CD1c-positive myeloid dendritic cell (primary cell): ENCODE results near the gene LRP1-AS.

Experiments
- DNase-seq: peaks from one replicate; pipeline ENCODE4 v3.0.0-alpha.2; 2016; ENCODE audit errors: extremely low spot score

Gene LRP1-AS

DNA sequence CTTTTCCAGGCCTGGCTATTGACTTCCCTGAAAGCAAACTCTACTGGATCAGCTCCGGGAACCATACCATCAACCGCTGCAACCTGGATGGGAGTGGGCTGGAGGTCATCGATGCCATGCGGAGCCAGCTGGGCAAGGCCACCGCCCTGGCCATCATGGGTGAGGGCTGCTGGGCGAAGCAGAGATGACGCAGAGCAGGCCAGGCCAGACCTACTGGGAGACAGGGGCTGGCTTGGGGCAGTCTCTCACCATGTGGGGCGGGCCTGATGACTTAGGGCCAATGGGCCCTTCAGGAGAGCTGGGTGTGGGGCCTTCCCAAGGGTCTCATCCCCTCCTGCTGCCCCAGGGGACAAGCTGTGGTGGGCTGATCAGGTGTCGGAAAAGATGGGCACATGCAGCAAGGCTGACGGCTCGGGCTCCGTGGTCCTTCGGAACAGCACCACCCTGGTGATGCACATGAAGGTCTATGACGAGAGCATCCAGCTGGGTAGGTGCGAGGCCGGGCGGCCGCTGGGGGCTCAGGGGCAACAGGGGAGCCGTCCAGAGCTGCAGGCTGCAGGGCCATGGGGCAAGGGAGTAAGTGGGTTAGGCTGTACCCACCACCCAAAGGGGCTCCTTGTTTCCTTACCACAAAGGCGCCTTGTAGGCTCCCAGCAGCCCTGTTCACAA is 33.0 kb upstream of the LRP1-AS start:
- DNase-seq = no peak

DNA sequence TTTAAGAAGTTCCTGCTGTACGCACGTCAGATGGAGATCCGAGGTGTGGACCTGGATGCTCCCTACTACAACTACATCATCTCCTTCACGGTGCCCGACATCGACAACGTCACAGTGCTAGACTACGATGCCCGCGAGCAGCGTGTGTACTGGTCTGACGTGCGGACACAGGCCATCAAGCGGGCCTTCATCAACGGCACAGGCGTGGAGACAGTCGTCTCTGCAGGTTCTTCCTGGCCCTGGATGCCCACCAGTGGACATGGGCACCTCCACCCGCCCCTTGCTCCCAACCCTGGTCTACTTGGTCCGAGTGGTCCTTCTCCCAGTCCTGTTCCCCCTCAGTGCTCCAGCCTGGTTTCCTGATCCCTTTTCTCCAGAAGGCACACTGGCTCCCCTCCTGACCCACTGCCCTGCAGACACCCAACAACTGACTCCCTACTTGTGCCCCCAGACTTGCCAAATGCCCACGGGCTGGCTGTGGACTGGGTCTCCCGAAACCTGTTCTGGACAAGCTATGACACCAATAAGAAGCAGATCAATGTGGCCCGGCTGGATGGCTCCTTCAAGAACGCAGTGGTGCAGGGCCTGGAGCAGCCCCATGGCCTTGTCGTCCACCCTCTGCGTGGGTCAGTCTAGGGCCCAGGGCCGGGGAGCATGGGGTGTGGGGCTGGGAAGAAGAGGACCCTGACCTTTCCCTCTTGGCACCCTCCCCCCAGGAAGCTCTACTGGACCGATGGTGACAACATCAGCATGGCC is 32.1 kb upstream of the LRP1-AS start:
- no peak for DNase-seq

GRCh38 chr12:57178213-57178612 is 30.8 kb upstream of the LRP1-AS start:
- no peak for DNase-seq

GRCh38 chr12:57177354-57177753 is 29.9 kb upstream of the LRP1-AS start:
- no peak for DNase-seq

GRCh38 chr12:57176846-57177245 is 29.4 kb upstream of the LRP1-AS start:
- DNase-seq = no peak

DNA sequence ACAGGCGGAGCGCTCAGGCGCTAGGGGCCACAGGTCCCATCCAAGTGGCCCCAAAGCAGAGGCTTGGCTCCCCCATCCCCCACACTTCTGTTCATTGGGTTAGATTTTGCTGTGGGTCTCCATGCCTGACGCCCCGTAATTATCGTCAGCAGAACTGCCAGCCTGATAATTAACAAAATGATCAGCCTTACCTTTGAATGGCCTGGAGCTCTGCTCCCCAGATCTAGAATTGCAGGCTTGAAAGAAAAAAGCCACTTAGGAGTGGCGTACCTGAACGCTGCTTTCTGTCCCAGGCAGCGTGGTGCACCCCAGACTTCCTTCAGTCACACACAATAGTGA is 28.7 kb upstream of the LRP1-AS start:
- no peak for DNase-seq

DNA sequence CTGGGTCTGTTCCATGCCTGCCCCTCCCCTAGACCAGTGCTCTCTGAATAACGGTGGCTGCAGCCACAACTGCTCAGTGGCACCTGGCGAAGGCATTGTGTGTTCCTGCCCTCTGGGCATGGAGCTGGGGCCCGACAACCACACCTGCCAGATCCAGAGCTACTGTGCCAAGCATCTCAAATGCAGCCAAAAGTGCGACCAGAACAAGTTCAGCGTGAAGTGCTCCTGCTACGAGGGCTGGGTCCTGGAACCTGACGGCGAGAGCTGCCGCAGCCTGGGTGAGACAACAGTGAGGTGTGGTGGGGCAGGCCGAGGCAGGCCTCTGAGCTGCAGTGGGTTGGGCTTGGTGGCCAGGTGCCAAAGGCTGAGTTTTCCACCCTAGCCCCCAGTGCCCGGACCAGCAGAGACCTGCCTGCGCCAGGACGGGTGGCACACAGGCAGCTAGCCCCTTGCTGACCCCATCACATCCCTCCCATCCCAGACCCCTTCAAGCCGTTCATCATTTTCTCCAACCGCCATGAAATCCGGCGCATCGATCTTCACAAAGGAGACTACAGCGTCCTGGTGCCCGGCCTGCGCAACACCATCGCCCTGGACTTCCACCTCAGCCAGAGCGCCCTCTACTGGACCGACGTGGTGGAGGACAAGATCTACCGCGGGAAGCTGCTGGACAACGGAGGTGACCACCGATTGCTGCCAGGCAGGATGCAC is 28.2 kb upstream of the LRP1-AS start:
- peak; percentile 76 for DNase-seq

DNA sequence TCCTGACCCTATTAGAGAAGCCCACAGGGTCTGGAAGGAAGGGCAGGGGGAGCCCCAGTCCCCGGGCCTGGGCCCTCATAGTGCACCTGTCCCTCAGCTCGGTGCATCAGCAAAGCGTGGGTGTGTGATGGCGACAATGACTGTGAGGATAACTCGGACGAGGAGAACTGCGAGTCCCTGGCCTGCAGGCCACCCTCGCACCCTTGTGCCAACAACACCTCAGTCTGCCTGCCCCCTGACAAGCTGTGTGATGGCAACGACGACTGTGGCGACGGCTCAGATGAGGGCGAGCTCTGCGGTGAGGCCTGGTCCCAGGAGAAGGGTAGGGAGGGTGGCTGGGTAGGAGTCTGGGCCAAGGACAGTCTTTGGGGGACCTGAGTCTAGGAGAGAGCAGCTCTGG is 26.3 kb upstream of the LRP1-AS start:
- DNase-seq = no peak

DNA sequence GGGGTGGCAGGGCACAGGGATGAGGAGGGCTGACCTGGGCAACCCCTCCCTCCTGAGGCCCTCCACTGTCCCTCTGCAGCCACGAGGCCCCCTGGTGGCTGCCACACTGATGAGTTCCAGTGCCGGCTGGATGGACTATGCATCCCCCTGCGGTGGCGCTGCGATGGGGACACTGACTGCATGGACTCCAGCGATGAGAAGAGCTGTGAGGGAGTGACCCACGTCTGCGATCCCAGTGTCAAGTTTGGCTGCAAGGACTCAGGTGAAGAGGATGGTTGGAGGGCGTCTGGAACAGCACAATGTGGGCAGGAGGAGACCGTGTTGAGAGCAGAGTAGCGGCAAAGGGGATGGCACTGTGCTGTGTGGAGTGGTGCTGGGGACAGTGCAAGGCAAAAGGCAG is 25.7 kb upstream of the LRP1-AS start:
- DNase-seq = peak; percentile 23

GRCh38 chr12:57171668-57172067 is 24.2 kb upstream of the LRP1-AS start:
- no peak for DNase-seq

DNA sequence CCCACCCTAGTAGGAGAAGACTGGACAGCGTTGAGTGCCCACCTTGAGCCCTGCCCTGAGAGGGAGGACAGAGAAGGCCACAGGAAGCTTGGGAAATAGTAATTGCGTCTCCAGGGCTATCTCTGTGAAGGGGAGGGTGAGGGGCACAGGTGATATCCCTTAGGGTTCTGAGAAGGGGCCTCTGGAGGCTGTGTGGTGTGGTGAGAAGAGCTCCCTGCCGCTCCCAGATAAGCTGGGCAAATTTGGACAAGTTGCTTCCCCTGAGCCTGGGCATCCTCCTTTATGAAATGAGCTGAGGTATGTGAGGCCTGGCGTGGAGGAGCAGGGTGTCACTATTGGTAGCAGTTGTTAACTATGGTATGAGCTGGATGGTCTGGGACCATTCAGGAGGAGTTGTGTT is 23.5 kb upstream of the LRP1-AS start:
- no peak for DNase-seq

DNA sequence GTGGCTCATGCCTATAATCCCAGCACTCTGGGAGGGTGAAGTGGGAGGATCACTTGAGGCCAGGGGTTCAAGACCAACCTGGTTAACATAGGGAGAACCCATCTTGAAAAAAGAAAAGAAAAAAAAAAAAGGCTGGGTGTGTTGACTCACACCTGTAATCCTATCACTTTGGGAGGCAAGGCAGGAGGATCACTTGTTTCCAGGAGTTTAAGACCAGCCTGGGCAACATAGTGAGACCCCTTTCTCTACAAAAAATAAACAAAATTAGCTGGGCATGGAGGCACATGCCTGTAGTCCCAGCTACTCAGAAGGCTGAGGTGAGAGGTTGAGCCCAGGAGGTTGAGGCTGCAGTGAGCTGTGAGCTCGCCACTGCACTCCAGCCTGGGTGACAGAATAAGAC is 23.0 kb upstream of the LRP1-AS start:
- no peak for DNase-seq

DNA sequence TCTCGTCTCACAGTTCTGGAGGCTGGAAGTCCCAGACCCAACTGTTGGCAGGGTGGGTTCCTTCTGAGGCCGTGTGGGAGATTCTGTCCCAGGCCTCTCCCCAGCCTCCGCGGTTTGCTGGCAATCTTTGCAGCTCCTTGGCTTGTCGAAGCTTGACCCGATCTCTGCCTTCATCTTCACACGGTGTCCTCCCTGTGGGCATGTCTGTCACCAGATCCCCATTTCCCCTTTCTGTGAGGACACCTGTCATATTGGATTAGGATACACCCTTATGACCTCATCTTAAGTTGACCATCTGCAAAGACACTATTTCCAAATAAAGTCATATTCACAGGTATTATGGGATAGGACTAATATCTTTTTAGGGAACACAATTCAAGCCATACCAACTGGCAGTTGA is 22.6 kb upstream of the LRP1-AS start:
- no peak for DNase-seq

DNA sequence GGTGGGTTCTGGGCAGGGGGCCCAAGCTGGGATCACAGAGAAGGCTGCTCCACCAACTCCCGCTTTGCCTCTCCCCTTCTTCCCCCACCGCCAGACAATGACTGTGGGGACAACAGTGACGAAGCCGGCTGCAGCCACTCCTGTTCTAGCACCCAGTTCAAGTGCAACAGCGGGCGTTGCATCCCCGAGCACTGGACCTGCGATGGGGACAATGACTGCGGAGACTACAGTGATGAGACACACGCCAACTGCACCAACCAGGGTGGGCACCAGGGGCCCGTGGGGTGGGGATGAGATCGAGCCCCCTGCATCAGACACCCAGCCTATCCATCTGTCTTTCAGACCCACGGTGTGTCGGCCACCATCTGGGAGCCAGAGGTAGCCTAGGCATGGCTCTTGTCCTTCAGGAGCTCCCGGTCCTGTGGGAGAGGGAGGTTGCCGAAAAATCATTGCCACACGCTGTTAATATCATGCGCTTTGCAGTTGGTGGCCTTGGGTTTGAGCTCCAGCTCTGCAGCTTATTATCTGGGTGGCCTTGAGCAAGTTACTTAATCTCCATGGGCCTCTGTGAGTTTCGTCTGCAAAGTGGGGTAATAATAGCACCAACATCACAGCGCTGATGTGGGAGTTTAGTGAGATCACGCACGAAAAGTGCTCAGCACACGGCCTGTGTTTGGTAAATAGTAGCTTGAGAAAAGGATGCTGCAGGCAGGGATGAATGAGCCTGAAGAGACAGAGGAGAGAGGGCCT is 21.8 kb upstream of the LRP1-AS start:
- no peak for DNase-seq

DNA sequence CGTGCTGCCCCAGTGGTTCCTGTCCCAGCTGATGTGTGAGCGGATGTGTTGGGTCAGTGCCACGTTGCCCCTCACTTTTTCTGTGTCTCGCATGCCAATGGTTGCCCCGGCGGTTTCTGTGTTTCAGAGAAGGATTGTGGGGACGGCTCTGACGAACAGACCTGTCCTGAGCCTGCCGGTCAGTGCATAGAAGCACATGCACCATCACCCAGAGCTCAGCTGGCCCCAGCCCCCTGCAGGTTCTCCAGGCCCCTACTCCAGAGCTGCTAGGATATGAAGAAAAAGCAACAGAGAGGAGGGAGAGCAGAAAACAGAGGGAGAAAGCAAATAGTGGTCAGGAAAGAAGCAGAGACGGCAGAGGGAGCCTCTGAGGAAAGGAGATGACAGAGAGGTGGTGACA is 20.6 kb upstream of the LRP1-AS start:
- DNase-seq = no peak

GRCh38 chr12:57166971-57167371 is 19.6 kb upstream of the LRP1-AS start:
- DNase-seq = no peak

DNA sequence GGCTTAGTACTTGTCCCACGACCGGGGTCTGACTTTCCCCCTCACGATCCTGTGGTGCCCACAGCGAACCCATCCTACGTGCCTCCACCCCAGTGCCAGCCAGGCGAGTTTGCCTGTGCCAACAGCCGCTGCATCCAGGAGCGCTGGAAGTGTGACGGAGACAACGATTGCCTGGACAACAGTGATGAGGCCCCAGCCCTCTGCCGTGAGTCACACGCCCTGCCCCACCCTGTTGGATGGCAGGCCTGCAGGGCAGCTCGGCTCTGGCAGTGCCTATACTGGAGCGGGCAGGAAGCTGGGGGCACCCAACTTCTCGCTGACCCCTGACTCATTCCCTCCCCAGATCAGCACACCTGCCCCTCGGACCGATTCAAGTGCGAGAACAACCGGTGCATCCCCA is 18.3 kb upstream of the LRP1-AS start:
- DNase-seq = no peak

DNA sequence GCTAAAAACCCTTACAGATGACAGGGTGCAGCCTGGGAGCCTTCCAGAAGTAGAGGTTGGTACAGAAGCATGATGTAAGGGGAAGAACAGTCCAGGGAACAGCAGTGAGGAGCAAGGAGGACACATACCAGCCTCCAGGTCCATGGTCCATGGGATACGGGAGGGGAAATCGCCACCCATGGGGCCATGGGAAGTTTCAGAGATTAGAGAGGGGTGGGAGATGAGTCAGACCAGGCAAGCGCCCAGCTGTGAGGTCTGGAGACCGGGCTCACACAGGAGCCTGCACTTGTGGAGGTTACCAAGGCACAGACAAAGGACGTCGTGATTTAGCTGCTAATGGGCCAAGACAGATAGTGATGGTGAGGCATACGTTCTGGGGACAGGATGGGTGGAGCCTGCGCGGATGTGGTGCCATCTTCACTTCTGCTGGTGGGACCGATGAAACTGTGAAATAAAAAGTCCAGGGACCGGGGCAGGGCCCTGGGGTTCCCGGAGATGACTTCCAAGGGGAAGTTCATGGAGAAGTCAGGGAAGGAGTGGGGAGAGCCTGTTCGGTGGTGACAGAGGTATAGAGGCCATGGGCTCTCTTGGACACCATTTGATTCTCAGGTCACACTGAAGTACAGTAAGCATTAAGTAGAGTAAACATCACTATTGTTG is 17.7 kb upstream of the LRP1-AS start:
- no peak for DNase-seq

DNA sequence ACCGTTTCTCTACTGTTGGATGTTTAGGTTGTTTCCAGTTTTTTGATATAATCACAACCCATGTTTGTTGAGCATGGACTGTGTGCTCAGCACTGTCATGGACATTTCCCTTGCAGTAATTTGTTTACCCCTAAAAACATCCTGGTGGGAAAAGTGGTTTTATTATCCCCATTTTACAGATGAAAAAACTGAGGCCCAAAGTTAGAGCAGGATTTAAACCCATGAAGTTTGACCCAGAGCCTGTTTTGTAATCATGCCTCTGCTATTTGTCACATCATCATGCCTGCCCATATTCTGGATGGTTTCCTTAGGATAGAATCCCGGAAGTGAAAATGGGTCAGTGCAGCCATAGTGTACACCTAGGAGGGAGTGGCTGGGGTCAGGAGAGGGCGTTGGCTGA is 17.0 kb upstream of the LRP1-AS start:
- no peak for DNase-seq

DNA sequence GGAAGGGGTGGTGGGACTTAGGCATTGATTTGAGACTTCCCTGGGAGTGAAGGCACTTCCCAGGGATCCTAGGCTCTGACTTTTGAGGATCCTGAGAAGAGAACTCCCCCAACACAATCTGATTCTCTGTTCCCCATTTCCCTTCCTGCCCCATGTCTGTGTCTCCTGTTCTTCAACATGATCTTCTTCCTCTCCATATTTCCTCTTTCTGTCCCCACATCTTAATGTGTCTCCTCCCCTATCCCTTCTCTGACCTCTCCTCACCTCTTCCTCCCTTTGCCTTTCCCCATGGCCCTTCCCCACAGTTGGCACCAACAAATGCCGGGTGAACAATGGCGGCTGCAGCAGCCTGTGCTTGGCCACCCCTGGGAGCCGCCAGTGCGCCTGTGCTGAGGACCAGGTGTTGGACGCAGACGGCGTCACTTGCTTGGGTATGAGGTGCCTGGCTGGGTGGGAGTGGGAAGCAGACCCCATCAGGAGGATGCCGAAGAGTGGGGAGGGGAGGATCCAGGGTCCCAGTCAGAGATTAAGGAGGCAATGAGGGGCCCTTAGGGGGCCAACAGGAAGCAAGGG is 15.2 kb upstream of the LRP1-AS start:
- DNase-seq = peak; percentile 58

- DNase-seq = no peak
Observed at GRCh38 chr12:57161491-57161890, 14.1 kb upstream of the LRP1-AS start.

GRCh38 chr12:57160741-57161140 is 13.3 kb upstream of the LRP1-AS start:
- DNase-seq = no peak
